Measurements from ENCODE around the gene GPC5.
"Not testable (repeated sequence)": the region's sequence is repeated elsewhere in the genome, so short reads cannot be mapped to it uniquely, and the experiment has no call there.

Gene GPC5

GRCh38 chr13:92221916-92222315, 823.5 kb downstream of the GPC5 start:
- DNase-seq, result peak; percentile 15

GRCh38 chr13:92224052-92224821, 825.8 kb downstream of the GPC5 start:
- DNase-seq, result no peak

GRCh38 chr13:92224825-92225224, 826.4 kb downstream of the GPC5 start:
- DNase-seq, result no peak

- no peak for DNase-seq
Measured at GRCh38 chr13:92225861-92226260, 827.4 kb downstream of the GPC5 start.

- no peak for DNase-seq
Measured at GRCh38 chr13:92232871-92233270, 834.5 kb downstream of the GPC5 start.

- DNase-seq, result no peak
Measured at GRCh38 chr13:92251671-92252210, 853.3 kb downstream of the GPC5 start.

- DNase-seq, result no peak
Measured at GRCh38 chr13:92255526-92255925, 857.1 kb downstream of the GPC5 start.

GRCh38 chr13:92256211-92256610, 857.8 kb downstream of the GPC5 start:
- DNase-seq, result no peak

- no peak for DNase-seq
Measured at GRCh38 chr13:92259046-92259445, 860.6 kb downstream of the GPC5 start.

- DNase-seq, result no peak
Measured at GRCh38 chr13:92259523-92259922, 861.1 kb downstream of the GPC5 start.

- DNase-seq, result no peak
Measured at GRCh38 chr13:92260363-92260762, 861.9 kb downstream of the GPC5 start.

GRCh38 chr13:92262100-92262788, 863.8 kb downstream of the GPC5 start:
- DNase-seq, result no peak

GRCh38 chr13:92265408-92265807, 867.0 kb downstream of the GPC5 start:
- DNase-seq, result no peak

- no peak for DNase-seq
Measured at GRCh38 chr13:92270990-92271389, 872.6 kb downstream of the GPC5 start.

GRCh38 chr13:92272177-92272576, 873.8 kb downstream of the GPC5 start:
- no peak for DNase-seq

GRCh38 chr13:92280986-92281385, 882.6 kb downstream of the GPC5 start:
- not testable (repeated sequence) for DNase-seq

- DNase-seq, result not testable (repeated sequence)
Measured at GRCh38 chr13:92290718-92291307, 892.4 kb downstream of the GPC5 start.

GRCh38 chr13:92294533-92294932, 896.1 kb downstream of the GPC5 start:
- not testable (repeated sequence) for DNase-seq

GRCh38 chr13:92296154-92296671, 897.8 kb downstream of the GPC5 start:
- DNase-seq, result not testable (repeated sequence)

GRCh38 chr13:92297971-92298942, 899.8 kb downstream of the GPC5 start:
- no peak for DNase-seq

- no peak for DNase-seq
Measured at GRCh38 chr13:92300651-92301050, 902.2 kb downstream of the GPC5 start.

- DNase-seq, result no peak
Measured at GRCh38 chr13:92303428-92303827, 905.0 kb downstream of the GPC5 start.
